SU-DHL-6 (cell line): Measurements from ENCODE around the gene CTBS.

Experiments used
- CTCF ChIP-seq: fragments of 200-600 bp; sonication (generic); IDR thresholded peaks from one replicate; pipeline ENCODE4 v1.5.1; 2017; ENCODE audit warnings: antibody characterized with exemption, mild to moderate bottlenecking, low read length, moderate library complexity; ENCODE audit not compliant: insufficient read depth, poor library complexity, severe bottlenecking
- EZH2phosphoT487 ChIP-seq: fragments of 200-600 bp; sonication (generic), shearing (Covaris generic); conservative IDR thresholded peaks from 2 replicates; pipeline ENCODE4 v1.6.1; 2018; ENCODE audit warnings: mild to moderate bottlenecking, antibody characterized with exemption, low read length, moderate library complexity, mixed read lengths

GRCh38 chr1:84585803-84586202, 11.6 kb upstream of the CTBS start:
- TF ChIP-seq CTCF (no peak), EZH2phosphoT487 (no peak)
